ENCODE results near the gene CYFIP2. TPM values are rescaled to one million over a fixed set of nuclear protein-coding genes. Genes with fewer than 3 reads are reported as not detected.

Gene CYFIP2
- total RNA-seq, 1 donor from 2014 or later, result 42.9 TPM

DNA sequence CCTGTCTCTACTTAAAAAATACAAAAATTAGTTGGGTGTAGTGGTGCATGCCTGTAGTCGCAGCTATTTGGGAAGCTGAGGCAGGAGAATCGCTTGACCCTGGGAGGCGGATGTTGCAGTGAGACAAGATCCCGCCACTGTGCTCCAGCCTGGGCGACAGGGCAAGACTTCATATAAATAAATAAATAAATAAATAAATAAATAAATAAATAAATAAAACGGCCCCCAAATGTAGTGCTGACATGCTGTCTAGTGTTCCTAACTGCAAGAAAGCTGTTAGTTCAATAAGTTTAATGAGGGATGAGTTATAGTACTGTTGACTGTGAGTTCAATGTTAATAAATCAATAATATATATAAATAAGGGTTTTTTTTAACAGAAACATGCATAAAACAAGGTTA, 7.5 kb upstream of the CYFIP2 start:
- H3K36me3 Mint-ChIP-seq (ENCODE audit: low read depth, unreplicated experiment), result no peaks in the 10 kb centered on the region
- DNase-seq (ENCODE audit: low spot score), result no peak
- no peaks in the 10 kb centered on the region for H3K9me3 Mint-ChIP-seq (ENCODE audit: unreplicated experiment)
- H3K4me3 Mint-ChIP-seq (ENCODE audit: unreplicated experiment), result no peak overlapping the region
- no peaks in the 10 kb centered on the region for H3K4me1 Mint-ChIP-seq (ENCODE audit: unreplicated experiment)
- H3K27ac Mint-ChIP-seq (ENCODE audit: unreplicated experiment), result no peak overlapping the region
- H3K27me3 Mint-ChIP-seq (ENCODE audit: unreplicated experiment), result no peaks in the 10 kb centered on the region
- TF ChIP-seq, protein P1, sequence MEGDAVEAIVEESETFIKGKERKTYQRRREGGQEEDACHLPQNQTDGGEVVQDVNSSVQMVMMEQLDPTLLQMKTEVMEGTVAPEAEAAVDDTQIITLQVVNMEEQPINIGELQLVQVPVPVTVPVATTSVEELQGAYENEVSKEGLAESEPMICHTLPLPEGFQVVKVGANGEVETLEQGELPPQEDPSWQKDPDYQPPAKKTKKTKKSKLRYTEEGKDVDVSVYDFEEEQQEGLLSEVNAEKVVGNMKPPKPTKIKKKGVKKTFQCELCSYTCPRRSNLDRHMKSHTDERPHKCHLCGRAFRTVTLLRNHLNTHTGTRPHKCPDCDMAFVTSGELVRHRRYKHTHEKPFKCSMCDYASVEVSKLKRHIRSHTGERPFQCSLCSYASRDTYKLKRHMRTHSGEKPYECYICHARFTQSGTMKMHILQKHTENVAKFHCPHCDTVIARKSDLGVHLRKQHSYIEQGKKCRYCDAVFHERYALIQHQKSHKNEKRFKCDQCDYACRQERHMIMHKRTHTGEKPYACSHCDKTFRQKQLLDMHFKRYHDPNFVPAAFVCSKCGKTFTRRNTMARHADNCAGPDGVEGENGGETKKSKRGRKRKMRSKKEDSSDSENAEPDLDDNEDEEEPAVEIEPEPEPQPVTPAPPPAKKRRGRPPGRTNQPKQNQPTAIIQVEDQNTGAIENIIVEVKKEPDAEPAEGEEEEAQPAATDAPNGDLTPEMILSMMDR (IDR thresholded peaks at IDR 0.05; ENCODE audit: unreplicated experiment), result no peak

DNA sequence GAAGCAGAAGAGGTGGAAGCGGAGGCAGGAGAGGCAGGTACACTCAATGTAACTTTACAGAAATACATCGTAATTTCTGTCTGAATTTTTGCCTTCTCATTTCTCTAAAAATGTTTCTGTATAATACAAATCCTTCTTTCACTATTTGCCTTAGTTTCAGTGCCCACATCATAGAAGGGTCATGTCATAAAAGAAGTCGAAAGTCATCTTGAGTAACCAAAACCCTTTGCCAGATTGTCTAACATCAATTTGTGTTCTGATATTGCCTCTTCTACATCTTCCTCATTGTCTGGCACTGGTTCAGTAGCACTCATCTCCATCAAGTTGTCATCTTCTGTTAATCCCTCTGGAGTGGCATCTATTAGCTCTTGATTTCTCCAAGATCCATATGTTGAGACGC, 6.2 kb upstream of the CYFIP2 start:
- Mint-ChIP-seq H3K27ac (ENCODE audit: unreplicated experiment) (no peak overlapping the region), H3K36me3 (ENCODE audit: low read depth, unreplicated experiment) (no peaks in the 10 kb centered on the region), H3K4me1 (ENCODE audit: unreplicated experiment) (no peaks in the 10 kb centered on the region), H3K27me3 (ENCODE audit: unreplicated experiment) (no peaks in the 10 kb centered on the region), H3K9me3 (ENCODE audit: unreplicated experiment) (no peaks in the 10 kb centered on the region), H3K4me3 (ENCODE audit: unreplicated experiment) (no peak overlapping the region)
- TF ChIP-seq, protein P1 (IDR thresholded peaks at IDR 0.05; ENCODE audit: unreplicated experiment), result no peak
- no peak for DNase-seq (ENCODE audit: low spot score)

DNA sequence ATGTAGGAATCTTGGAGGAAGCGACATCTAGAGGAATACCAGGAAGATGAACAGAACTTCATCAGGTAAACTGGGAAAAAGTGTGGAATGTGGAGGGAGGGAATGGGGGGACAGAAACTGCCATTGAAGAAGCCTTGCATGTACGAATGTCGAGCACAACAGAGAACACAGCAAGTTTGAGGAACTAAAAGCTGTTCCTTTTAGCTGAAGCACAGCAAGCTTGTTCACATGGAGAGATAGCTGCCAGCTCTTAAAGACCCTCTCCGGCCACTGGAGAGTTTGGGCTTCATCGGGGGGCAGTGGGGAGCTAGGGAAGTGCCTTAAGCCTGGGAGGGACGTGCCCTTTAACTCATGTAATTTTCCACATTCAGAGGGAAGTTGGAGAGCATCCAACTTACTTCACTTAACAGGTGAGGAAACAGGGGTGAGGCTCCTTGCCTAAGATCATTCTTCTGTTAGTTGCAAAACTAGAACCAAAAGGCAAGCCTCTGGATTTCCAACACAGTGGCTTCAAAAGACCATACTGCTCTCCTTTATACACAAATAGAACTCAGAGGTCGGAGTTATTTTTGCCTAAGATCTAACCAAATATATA, 2.3 kb upstream of the CYFIP2 start:
- Mint-ChIP-seq H3K9me3 (ENCODE audit: unreplicated experiment) (no peaks in the 10 kb centered on the region), H3K4me3 (ENCODE audit: unreplicated experiment) (no peak overlapping the region), H3K27ac (ENCODE audit: unreplicated experiment) (no peak overlapping the region), H3K4me1 (ENCODE audit: unreplicated experiment) (peaks cover 2% of the 10 kb centered on the region), H3K27me3 (ENCODE audit: unreplicated experiment) (peaks cover 3% of the 10 kb centered on the region), H3K36me3 (ENCODE audit: low read depth, unreplicated experiment) (peaks cover 4% of the 10 kb centered on the region)
- TF ChIP-seq, protein P1 (IDR thresholded peaks at IDR 0.05; ENCODE audit: unreplicated experiment), result no peak
- no peak for DNase-seq (ENCODE audit: low spot score)

DNA sequence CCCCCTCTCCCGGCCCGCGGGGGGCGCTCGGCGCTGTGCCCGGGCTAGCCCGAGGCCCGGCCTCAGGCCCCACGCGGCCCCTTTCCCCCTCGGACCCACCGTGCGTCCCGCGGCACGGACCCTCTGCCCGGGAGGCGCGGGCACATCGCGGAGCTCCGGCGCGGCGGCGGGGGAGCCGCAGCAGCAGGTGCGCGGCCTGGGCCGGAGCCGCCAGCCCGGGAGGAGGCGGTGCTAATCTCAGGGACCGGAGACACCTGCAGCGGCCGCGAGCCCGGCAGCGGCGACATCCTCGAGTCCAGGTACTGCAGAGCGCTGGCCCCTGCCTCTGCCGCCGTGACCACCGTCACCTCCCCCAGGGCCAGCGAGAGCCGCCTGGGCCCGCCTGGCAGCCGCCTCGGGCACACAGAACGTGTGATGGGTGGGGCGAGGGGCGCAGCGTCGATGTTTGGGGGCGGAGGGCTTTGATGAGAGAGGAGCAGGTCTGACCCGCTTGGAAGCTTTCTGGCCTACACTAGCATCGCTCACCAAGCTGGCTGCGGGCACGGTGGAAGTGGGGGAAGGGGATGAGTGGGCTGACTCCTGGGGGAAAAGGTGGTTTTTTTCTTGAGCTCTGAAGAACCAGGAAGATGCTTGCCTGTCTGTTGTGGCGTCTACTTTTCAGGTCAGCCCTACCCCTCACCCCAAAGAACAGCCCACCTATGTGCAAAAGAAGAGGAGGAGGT, 524 bp downstream of the CYFIP2 start:
- DNase-seq (ENCODE audit: low spot score), result peak; percentile 18

More for the DNA sequence above, 524 bp downstream of the CYFIP2 start:
- Mint-ChIP-seq H3K4me3 (ENCODE audit: unreplicated experiment) (peak overlapping the region; percentile 89), H3K4me1 (ENCODE audit: unreplicated experiment) (peaks cover 2% of the 10 kb centered on the region), H3K9me3 (ENCODE audit: unreplicated experiment) (no peaks in the 10 kb centered on the region), H3K36me3 (ENCODE audit: low read depth, unreplicated experiment) (peaks cover 4% of the 10 kb centered on the region), H3K27ac (ENCODE audit: unreplicated experiment) (peak overlapping the region; percentile 30), H3K27me3 (ENCODE audit: unreplicated experiment) (peaks cover 3% of the 10 kb centered on the region)
- TF ChIP-seq, protein P1 (IDR thresholded peaks at IDR 0.05; ENCODE audit: unreplicated experiment), result no peak
